ENCODE results near the gene PBX3. TPM values are rescaled to one million over a fixed set of nuclear protein-coding genes. Genes with fewer than 3 reads are reported as not detected.

Gene PBX3
- total RNA-seq, 1 experiment from 2014 or later = 46.0 TPM

GRCh38 chr9:126000731-126001580 lies 253.8 kb downstream of the PBX3 start:
- H2BK12ac ChIP-seq (ENCODE audit: insufficient read length, low read depth, low read length) = no peak overlapping the region
- no peak overlapping the region for H2BK5ac ChIP-seq (ENCODE audit: insufficient read length, low read length)
- no peaks in the 10 kb centered on the region for H4K20me1 ChIP-seq (ENCODE audit: control insufficient read depth, insufficient read depth, insufficient read length)
- H4K91ac ChIP-seq (ENCODE audit: insufficient read length, low read depth, low read length) = no peak overlapping the region
- no peak overlapping the region for H2BK20ac ChIP-seq (ENCODE audit: low read depth, low read length, poor library complexity, severe bottlenecking)
- no peaks in the 10 kb centered on the region for H3K23me2 ChIP-seq (ENCODE audit: insufficient read length, low read depth, low read length, poor library complexity, severe bottlenecking)
- no peak overlapping the region for H2AFZ ChIP-seq (ENCODE audit: low read length)
- no peaks in the 10 kb centered on the region for H3K79me1 ChIP-seq (ENCODE audit: insufficient read depth, low read depth, low read length, poor library complexity, severe bottlenecking)
- no peak overlapping the region for H2AK5ac ChIP-seq (ENCODE audit: insufficient read length, low read length)
- no peak overlapping the region for H3K56ac ChIP-seq (ENCODE audit: insufficient read length, low read depth, low read length)
- no peak overlapping the region for H3K18ac ChIP-seq (ENCODE audit: insufficient read length, low read depth, low read length)
- H2BK120ac ChIP-seq (ENCODE audit: low read depth, low read length, poor library complexity, severe bottlenecking) = no peak overlapping the region
- H3K27ac Mint-ChIP-seq = no peak overlapping the region
- no peaks in the 10 kb centered on the region for H3K4me1 ChIP-seq (ENCODE audit: insufficient read depth, low read length)
- no peak overlapping the region for H3K4me2 ChIP-seq (ENCODE audit: insufficient read depth, insufficient read length, low read length)
- H3K4me1 Mint-ChIP-seq = peaks cover 4 to 14% of the 10 kb centered on the region in 2 experiments; a peak in 3 of 4 replicates
- H3K23ac ChIP-seq (ENCODE audit: insufficient read length, low read depth, low read length) = no peak overlapping the region
- H3K36me3 Mint-ChIP-seq (ENCODE audit: insufficient read depth in 1 of 3, low read depth in 3 of 3) = no peaks in the 10 kb centered on the region
- H3K9ac ChIP-seq (ENCODE audit: extremely low read depth, insufficient read length, low read length) = no peak overlapping the region
- no peak for DNase-seq
- H3K4ac ChIP-seq (ENCODE audit: low read depth, low read length) = no peak overlapping the region
- H3K27ac ChIP-seq (ENCODE audit: insufficient read length, low read depth, low read length) = no peak overlapping the region
- H3K27me3 ChIP-seq (ENCODE audit: insufficient read depth, low read length) = no peaks in the 10 kb centered on the region
- H3K9me3 Mint-ChIP-seq = no peaks in the 10 kb centered on the region; a peak in 1 of 5 replicates
- H2BK15ac ChIP-seq (ENCODE audit: low read depth, low read length) = no peak overlapping the region
- H4K8ac ChIP-seq (replicated peaks; ENCODE audit: insufficient read length, low read depth, low read length) = no peak overlapping the region
- H4K5ac ChIP-seq (ENCODE audit: insufficient read length, low read depth, low read length) = no peak overlapping the region
- TF ChIP-seq, protein P1, sequence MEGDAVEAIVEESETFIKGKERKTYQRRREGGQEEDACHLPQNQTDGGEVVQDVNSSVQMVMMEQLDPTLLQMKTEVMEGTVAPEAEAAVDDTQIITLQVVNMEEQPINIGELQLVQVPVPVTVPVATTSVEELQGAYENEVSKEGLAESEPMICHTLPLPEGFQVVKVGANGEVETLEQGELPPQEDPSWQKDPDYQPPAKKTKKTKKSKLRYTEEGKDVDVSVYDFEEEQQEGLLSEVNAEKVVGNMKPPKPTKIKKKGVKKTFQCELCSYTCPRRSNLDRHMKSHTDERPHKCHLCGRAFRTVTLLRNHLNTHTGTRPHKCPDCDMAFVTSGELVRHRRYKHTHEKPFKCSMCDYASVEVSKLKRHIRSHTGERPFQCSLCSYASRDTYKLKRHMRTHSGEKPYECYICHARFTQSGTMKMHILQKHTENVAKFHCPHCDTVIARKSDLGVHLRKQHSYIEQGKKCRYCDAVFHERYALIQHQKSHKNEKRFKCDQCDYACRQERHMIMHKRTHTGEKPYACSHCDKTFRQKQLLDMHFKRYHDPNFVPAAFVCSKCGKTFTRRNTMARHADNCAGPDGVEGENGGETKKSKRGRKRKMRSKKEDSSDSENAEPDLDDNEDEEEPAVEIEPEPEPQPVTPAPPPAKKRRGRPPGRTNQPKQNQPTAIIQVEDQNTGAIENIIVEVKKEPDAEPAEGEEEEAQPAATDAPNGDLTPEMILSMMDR (conservative IDR thresholded peaks at IDR 0.05) = no peak
- H3T11ph ChIP-seq (ENCODE audit: low read length) = no peak overlapping the region
- no peak overlapping the region for H3K4me3 Mint-ChIP-seq
- WGBS (ENCODE audit: extremely low coverage, insufficient read length, low lambda C conversion rate) = no CpG with 5 or more reads among the region's 23 CpGs
- no peaks in the 10 kb centered on the region; the same call in 1 of the 2 replicates for H3K27me3 Mint-ChIP-seq (ENCODE audit: low read depth)
- H3K79me2 ChIP-seq (ENCODE audit: insufficient read depth, low read length) = no peaks in the 10 kb centered on the region
- H3K9me3 ChIP-seq (ENCODE audit: control insufficient read depth, low read depth, low read length) = no peaks in the 10 kb centered on the region
- no peak overlapping the region for H3K14ac ChIP-seq (ENCODE audit: insufficient read depth, low read length)
